Tibial nerve (tissue), 4 donors: Measurements from ENCODE around the gene PLCD4. TPM values are rescaled to one million over a fixed set of nuclear protein-coding genes. Genes with fewer than 3 reads are reported as not detected.

ENCODE experiments used
- DNase-seq, 2 donors: peaks; one replicate each; pipeline ENCODE4 v3.0.0-alpha.2; 2019; ENCODE audit warnings: low spot score in 2 of 2
- H3K27ac ChIP-seq, 4 donors: fragments of 200-600 bp; sonication (generic) in 3 of 4; one replicate each; pipeline ENCODE4 v1.5.1; 2017 to 2019; ENCODE audit warnings: mild to moderate bottlenecking in 1 of 4
- H3K27me3 ChIP-seq, 2 donors: fragments of 200-600 bp; sonication (generic) in 1 of 2; one replicate each; pipeline versions ENCODE4 v1.5.1 to v1.6.0; 2017 to 2019
- H3K36me3 ChIP-seq, 3 donors: fragments of 200-600 bp; sonication (generic); one replicate each; pipeline ENCODE4 v1.5.1; 2018 to 2019
- H3K4me1 ChIP-seq, 4 donors: fragments of 200-600 bp; sonication (generic) in 3 of 4; one replicate each; pipeline ENCODE4 v1.5.1; 2017 to 2019
- H3K4me3 ChIP-seq, 4 donors: fragments of 200-600 bp; sonication (generic) in 3 of 4; one replicate each; pipeline ENCODE4 v1.5.1; 2017 to 2019; ENCODE audit warnings: mild to moderate bottlenecking in 1 of 4, moderate library complexity in 1 of 4
- H3K9me3 ChIP-seq, 4 donors: fragments of 200-600 bp; sonication (generic) in 3 of 4; one replicate each; pipeline ENCODE4 v1.5.1; 2017 to 2019
- EP300 ChIP-seq, 2 donors: sonication (generic); formaldehyde crosslinking; IDR thresholded peaks; one replicate each; pipeline ENCODE4 v1.6.1; 2017; ENCODE audit warnings: antibody characterized with exemption in 2 of 2, mild to moderate bottlenecking in 1 of 2
- POLR2A ChIP-seq, 2 donors: fragments of 450-650 bp; IDR thresholded peaks; one replicate each; pipeline ENCODE4 v1.6.1; 2017; ENCODE audit warnings: antibody characterized with exemption in 2 of 2, mild to moderate bottlenecking in 2 of 2, moderate library complexity in 2 of 2
- WGBS, 2 donors: methylation state at CpG; one replicate each; pipeline ENCODE4 v1.1.5; 2018; 5-methylcytosine and 5-hydroxymethylcytosine counted together
- small RNA-seq: library from RNA; depleted of rRNA; stranded (forward); fragments of <200 nt; gene quantifications from one replicate; pipeline ENCODE3, GENCODE V24; 2016
- total RNA-seq, 4 donors: library from RNA; depleted of rRNA; stranded (reverse); fragments of >200 nt; gene quantifications; one replicate each; pipeline ENCODE4 v1.1.0, GENCODE V29; 2016
- TF ChIP-seq, protein P1 (sequence below), 5 experiments: fragments of 200-600 bp in 3 of 5; fragments of 450-650 bp in 2 of 5; sonication (generic) in 3 of 5; IDR thresholded peaks; one replicate each; pipeline ENCODE4 v1.5.1; 2016 to 2019; ENCODE audit warnings: antibody characterized with exemption in 5 of 5, mild to moderate bottlenecking in 3 of 5, moderate library complexity in 2 of 5

Gene PLCD4
- total RNA-seq, 4 donors from 2014 or later, result 9.2 to 20.1 (median 13.4) TPM

DNA sequence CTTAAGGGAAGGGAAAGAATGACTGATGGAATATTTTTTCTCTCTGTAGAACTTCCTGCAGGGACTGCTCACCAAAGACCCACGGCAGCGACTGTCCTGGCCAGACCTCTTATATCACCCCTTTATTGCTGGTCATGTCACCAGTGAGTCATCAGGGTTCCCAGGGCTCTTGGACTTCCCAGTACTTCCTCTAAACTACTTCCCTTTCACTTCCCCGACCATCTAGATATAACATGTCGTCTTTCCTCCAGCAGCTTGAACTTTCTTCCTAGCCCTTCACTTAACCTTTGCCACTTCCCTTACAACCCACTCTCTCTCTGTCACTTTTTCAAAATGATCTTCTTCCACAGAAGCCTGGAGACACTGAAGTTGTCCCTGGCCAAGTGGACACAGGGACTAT, 71.4 kb downstream of the PLCD4 start:
- no peak for DNase-seq
- no peak overlapping the region for H3K4me3 ChIP-seq
- WGBS, 2 donors, result 67 to 69% methylated on average over 4 of the region's 4 CpGs
- H3K36me3 ChIP-seq, result peaks cover 0 to 81% (median 4%) of the 10 kb centered on the region in 3 donors
- no peaks in the 10 kb centered on the region for H3K9me3 ChIP-seq
- TF ChIP-seq EP300 (IDR thresholded peaks at IDR 0.05), result no peak
- TF ChIP-seq, protein P1, sequence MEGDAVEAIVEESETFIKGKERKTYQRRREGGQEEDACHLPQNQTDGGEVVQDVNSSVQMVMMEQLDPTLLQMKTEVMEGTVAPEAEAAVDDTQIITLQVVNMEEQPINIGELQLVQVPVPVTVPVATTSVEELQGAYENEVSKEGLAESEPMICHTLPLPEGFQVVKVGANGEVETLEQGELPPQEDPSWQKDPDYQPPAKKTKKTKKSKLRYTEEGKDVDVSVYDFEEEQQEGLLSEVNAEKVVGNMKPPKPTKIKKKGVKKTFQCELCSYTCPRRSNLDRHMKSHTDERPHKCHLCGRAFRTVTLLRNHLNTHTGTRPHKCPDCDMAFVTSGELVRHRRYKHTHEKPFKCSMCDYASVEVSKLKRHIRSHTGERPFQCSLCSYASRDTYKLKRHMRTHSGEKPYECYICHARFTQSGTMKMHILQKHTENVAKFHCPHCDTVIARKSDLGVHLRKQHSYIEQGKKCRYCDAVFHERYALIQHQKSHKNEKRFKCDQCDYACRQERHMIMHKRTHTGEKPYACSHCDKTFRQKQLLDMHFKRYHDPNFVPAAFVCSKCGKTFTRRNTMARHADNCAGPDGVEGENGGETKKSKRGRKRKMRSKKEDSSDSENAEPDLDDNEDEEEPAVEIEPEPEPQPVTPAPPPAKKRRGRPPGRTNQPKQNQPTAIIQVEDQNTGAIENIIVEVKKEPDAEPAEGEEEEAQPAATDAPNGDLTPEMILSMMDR (IDR thresholded peaks at IDR 0.05), result no peak
- no peak for TF ChIP-seq POLR2A (IDR thresholded peaks at IDR 0.05)
- H3K4me1 ChIP-seq, result no peaks in the 10 kb centered on the region
- no peak overlapping the region for H3K27ac ChIP-seq
- H3K27me3 ChIP-seq, result no peaks in the 10 kb centered on the region

DNA sequence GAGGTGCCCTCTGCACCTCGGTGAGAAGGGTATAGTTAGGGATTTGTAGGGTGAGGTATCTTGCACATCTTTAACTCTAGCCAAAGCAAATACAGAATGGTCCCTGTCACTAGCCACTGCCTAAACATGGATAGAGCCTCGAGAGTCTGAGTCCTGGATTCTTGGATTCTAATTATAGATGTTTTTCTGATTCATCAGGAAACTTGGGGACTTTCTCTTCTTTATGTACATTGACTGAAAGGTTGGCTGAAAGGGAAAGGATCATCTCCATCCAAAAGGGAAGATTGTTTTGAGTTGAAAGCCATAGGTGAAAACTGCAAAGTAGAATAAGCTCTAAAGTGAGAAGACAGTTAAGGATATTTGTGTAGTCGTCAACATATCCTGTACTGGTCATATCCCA, 72.4 kb downstream of the PLCD4 start:
- Histone ChIP-seq H3K27ac (no peak overlapping the region), H3K36me3 (peaks cover 0 to 87% (median 4%) of the 10 kb centered on the region in 3 donors), H3K4me1 (no peaks in the 10 kb centered on the region), H3K4me3 (no peak overlapping the region), H3K27me3 (no peaks in the 10 kb centered on the region), H3K9me3 (no peaks in the 10 kb centered on the region)
- TF ChIP-seq, protein P1 (IDR thresholded peaks at IDR 0.05), result no peak
- TF ChIP-seq EP300 (IDR thresholded peaks at IDR 0.05), result no peak
- no peak for TF ChIP-seq POLR2A (IDR thresholded peaks at IDR 0.05)
- no peak for DNase-seq
- WGBS, 2 donors, result 80 to 91% methylated on average over 3 of the region's 3 CpGs

Small RNA genes lying within 50 kb of the gene (small RNA-seq; reads per million reads assigned to genes)
- gene RNU6-136P, result not detected

Other genes with a start within 250 kb of the PLCD4 start
- gene SLC11A1, start 225.6 kb upstream of the PLCD4 start, total RNA-seq, result 100 to 1,000 TPM in 1 of 4 donors, 10 to 100 TPM in 3; 19.0 to 213 (median 52.9) TPM
- 100 to 1,000 TPM; 122 to 164 (median 140) TPM for gene CTDSP1, start 208.0 kb upstream of the PLCD4 start, total RNA-seq
- gene VIL1, start 188.8 kb upstream of the PLCD4 start, total RNA-seq, result not detected
- gene USP37, start 39.5 kb upstream of the PLCD4 start, total RNA-seq, result 10 to 100 TPM; 14.0 to 40.8 (median 19.9) TPM
- gene CNOT9, start 39.1 kb upstream of the PLCD4 start, total RNA-seq, result 10 to 100 TPM; 34.2 to 66.4 (median 39.7) TPM
- 10 to 100 TPM; 24.7 to 31.7 (median 26.6) TPM for gene ZNF142, start 51.7 kb downstream of the PLCD4 start, total RNA-seq
- 10 to 100 TPM; 28.2 to 45.2 (median 38.0) TPM for gene BCS1L, start 51.8 kb downstream of the PLCD4 start, total RNA-seq
- gene RNF25, start 64.1 kb downstream of the PLCD4 start, total RNA-seq, result 10 to 100 TPM; 13.5 to 57.0 (median 19.5) TPM
- gene STK36, start 64.2 kb downstream of the PLCD4 start, total RNA-seq, result 10 to 100 TPM; 63.9 to 71.4 (median 67.6) TPM
- 10 to 100 TPM; 15.3 to 49.6 (median 38.4) TPM for gene TTLL4, start 102.9 kb downstream of the PLCD4 start, total RNA-seq
- 10 to 100 TPM; 57.6 to 92.4 (median 78.9) TPM for gene CYP27A1, start 174.2 kb downstream of the PLCD4 start, total RNA-seq
- not detected for gene PRKAG3, start 223.9 kb downstream of the PLCD4 start, total RNA-seq